Activated naive CD4-positive, alpha-beta T cell treated with anti-CD3 and anti-CD28 coated beads, Interleukin-2, amount 50 U/mL, for 72 hours (primary cell): ENCODE measurements around the gene DENND10. TPM values are rescaled to one million over a fixed set of nuclear protein-coding genes. Genes with fewer than 3 reads are reported as not detected.
"Not testable (repeated sequence)": the region's sequence is repeated elsewhere in the genome, so short reads cannot be mapped to it uniquely, and the experiment has no call there.

Experiments used
- ATAC-seq, 2 donors: fragments of 150-1000 bp; cut with Tn5 transposase; 2 replicates each; pipeline ENCODE4 v1.10.0; 2021; ENCODE audit warnings: mild to moderate bottlenecking in 2 of 2, moderate library complexity in 2 of 2
- DNase-seq, 2 donors: peaks; one replicate each; pipeline ENCODE4 v3.0.0; 2021 to 2022; ENCODE audit warnings: low spot score in 2 of 2
- H3K27ac Mint-ChIP-seq, 2 donors: one replicate each; pipeline ENCODE4 v1.8.0; 2022; ENCODE audit warnings: mild to moderate bottlenecking in 2 of 2, mixed read lengths in 2 of 2
- H3K36me3 Mint-ChIP-seq, 2 donors: one replicate each; pipeline ENCODE4 v1.8.0; 2022; ENCODE audit warnings: mixed read lengths in 2 of 2
- H3K9me3 Mint-ChIP-seq, 2 donors: one replicate each; pipeline ENCODE4 v1.8.0; 2022; ENCODE audit warnings: mixed read lengths in 2 of 2
- total RNA-seq, 2 donors: library from RNA; stranded (reverse); gene quantifications; one replicate each; pipeline ENCODE4 v1.2.3, GENCODE V29; 2022

DENND10 gene
- total RNA-seq, 2 donors from 2014 or later, result 10.3 to 23.0 TPM

DNA sequence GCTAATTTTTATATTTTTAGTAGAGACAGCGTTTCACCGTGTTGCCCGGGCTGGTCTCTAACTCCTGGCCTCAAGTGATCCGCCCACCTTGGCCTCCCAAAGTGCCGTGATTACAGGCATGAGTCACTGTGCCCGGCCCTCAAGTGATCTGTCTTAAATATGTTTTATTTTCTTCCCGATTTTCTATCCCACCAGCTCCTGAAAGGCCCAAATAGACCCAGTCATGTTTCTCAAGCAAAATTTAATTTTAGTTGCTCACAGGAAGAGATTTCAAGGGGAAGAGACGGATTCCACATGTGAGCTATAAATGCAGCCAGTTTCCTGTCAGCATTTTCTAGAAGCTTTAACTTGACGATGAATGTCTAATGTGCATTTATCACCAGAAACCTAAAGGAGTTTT lies 12.0 kb downstream of the DENND10 start:
- peaks cover 0 to 5% of the 10 kb centered on the region in 2 donors for H3K36me3 Mint-ChIP-seq
- H3K27ac Mint-ChIP-seq, result peak overlapping the region in 1 of 2 donors; percentile 72
- no peak for ATAC-seq
- no peaks in the 10 kb centered on the region for H3K9me3 Mint-ChIP-seq
- no peak for DNase-seq

DNA sequence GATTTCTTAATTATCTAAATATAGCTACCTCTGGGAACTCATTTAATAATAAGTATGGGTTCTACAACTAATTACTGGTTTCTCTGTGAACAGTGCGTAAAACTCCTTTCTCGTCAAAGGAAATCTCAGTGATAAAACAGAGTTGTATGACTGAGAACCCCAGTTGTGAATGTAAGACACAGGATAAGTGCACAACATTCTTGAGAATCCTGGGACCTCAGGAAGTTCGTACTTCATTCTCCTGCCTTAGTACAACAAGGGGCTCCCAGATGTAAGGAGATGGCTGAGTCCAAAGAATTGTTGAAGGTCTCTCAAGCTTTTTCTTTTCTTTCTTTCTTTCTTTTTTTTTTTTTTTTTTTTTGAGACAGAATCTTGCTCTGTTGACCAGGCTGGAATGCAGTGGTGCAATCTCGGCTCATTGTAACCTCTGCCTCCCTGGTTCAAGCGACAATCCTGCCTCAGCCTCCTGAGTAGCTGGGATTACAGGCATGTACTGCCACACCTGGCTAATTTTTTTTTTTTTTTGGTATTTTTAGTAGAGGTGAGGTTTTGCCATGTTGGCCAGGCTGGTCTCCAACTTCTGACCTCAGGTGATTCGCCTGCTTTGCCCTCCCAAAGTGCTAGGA lies 12.5 kb downstream of the DENND10 start:
- ATAC-seq (no peak), DNase-seq (no peak)
- Mint-ChIP-seq H3K27ac (no peak overlapping the region), H3K9me3 (no peaks in the 10 kb centered on the region), H3K36me3 (peaks cover 0 to 5% of the 10 kb centered on the region in 2 donors)

DNA sequence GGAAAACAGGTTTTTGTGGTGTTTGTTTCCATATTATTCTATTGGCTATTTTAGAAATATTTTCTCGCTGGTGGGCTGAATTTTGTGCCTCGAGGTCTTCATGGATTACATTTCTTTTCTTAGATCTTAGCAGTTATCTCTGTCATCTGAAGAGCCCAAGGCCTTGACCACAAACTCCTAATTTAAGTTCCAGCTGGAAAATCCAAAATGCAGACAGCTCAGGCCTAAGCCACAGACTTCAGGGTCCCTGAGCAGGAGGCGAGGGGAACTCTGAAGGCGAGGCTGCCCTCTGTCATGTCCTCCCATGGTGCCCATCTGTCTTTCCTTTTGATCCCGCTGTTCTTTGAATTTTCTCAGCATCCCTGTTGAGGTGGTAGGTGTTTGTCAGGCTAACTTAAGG lies 14.3 kb downstream of the DENND10 start:
- H3K27ac Mint-ChIP-seq, result no peak overlapping the region
- H3K9me3 Mint-ChIP-seq, result no peaks in the 10 kb centered on the region
- peaks cover 0 to 5% of the 10 kb centered on the region in 2 donors for H3K36me3 Mint-ChIP-seq
- DNase-seq, result no peak
- ATAC-seq, result no peak

DNA sequence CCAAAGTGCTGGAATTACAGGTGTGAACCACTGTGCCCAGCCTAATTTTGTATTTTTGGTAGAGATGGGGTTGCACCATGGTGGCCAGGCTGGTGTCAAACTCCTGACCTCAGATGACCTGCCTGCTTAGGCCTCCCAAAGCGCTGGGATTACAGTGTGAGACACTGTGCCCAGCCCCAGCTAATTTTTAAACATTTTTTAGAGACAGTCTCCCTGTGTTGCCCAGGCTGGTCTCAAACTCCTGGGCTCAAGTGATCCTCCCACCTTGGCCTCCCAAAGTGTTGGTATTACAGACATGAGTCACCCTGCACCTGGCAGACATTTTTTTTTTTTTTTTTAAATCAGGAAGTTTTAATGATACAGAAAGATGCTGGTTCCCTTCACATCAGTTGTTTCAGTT lies 15.5 kb downstream of the DENND10 start:
- DNase-seq (no peak), ATAC-seq (no peak)
- H3K27ac Mint-ChIP-seq, result no peak overlapping the region
- no peaks in the 10 kb centered on the region for H3K9me3 Mint-ChIP-seq
- no peaks in the 10 kb centered on the region for H3K36me3 Mint-ChIP-seq

DNA sequence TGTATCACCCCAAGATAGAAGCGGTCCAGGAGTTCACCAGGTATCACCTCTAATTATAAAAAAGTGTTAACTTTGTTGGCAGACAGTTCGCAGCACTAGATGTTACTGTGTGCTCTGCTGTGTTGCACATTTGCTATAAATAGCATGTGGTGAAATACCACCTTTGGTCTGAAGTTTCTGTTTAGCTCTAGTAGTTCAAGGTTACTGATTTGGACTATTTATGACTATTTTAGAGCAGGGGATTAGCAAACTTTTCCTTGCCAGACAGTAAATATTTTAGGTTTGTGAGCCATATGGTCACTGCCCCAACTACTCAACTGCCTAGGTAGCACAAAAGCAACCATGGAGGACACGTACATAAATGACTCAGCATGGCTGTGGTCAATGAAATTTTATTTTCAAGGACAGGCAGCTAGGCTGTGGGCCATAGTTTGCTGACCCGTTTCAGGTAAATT lies 16.5 kb downstream of the DENND10 start:
- DNase-seq, result no peak
- Mint-ChIP-seq H3K9me3 (no peaks in the 10 kb centered on the region), H3K36me3 (no peaks in the 10 kb centered on the region), H3K27ac (no peak overlapping the region)
- ATAC-seq, result peak; percentile 57 to 64

DNA sequence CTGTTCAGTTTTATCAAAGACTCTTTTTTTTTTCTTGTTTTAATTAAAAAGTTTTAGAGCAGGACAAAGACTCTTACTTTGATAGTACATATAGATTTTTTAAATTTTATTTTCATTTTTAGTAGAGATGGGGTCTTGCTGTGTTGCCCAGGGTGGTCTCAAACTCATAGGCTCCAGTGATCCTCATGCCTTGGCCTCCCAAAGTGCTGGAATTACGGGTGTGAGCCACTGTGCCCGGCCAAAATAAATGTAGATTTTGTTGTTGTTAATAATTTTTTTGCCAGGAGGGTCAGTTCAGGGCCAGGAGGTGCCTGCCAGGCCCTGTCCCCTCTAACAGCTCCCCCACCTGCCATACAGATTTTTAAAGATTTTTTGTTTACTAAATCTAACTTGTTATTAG lies 17.0 kb downstream of the DENND10 start:
- DNase-seq, result no peak
- Mint-ChIP-seq H3K36me3 (peaks cover 2 to 3% of the 10 kb centered on the region in 2 donors), H3K27ac (no peak overlapping the region), H3K9me3 (no peaks in the 10 kb centered on the region)
- no peak for ATAC-seq

DNA sequence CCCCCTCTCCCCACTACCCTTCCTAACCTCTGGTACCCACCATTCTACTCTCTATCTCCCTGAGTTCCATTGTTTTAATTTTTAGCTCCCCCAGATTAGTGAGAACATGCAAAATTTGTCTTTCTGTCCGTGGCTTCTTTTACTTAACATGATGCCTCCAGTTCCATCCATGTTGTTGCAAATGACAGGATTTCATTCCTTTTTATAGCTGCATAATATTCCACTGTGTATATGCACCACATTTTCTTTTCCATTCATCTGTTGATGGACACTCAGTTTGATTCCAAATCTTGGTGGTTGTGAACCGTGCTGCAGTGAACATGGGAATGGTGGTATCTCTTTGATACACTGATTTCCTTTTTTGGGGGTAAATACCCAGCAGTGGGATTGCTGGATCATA lies 22.0 kb downstream of the DENND10 start:
- peaks cover 0 to 3% of the 10 kb centered on the region in 2 donors for H3K9me3 Mint-ChIP-seq
- H3K27ac Mint-ChIP-seq, result peak overlapping the region in 1 of 2 donors; percentile 29
- no peak for DNase-seq
- H3K36me3 Mint-ChIP-seq, result peaks cover 21 to 31% of the 10 kb centered on the region in 2 donors
- ATAC-seq, result no peak

DNA sequence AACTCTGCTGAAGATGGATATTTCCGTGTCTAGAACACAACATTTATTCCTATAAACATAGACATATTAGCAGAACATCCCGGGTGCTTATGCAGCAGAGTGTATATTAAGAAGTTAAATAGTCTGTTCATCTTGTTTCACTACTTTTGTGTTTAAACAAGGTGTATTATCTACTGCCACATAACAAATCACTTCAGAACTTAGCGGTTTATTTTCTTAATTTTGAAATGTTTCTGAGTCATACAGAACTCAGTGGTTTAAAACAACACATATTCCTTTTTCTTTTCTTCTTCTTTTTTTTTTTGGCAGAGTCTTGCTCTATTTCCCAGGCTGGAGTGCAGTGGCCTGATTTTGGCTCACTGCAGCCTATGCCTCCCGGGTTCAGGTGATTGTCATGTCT lies 25.8 kb downstream of the DENND10 start:
- Mint-ChIP-seq H3K27ac (peak overlapping the region; percentile 72 to 94), H3K9me3 (peaks cover 3 to 4% of the 10 kb centered on the region in 2 donors), H3K36me3 (peaks cover 45 to 60% of the 10 kb centered on the region in 2 donors)
- DNase-seq (no peak), ATAC-seq (no peak)

DNA sequence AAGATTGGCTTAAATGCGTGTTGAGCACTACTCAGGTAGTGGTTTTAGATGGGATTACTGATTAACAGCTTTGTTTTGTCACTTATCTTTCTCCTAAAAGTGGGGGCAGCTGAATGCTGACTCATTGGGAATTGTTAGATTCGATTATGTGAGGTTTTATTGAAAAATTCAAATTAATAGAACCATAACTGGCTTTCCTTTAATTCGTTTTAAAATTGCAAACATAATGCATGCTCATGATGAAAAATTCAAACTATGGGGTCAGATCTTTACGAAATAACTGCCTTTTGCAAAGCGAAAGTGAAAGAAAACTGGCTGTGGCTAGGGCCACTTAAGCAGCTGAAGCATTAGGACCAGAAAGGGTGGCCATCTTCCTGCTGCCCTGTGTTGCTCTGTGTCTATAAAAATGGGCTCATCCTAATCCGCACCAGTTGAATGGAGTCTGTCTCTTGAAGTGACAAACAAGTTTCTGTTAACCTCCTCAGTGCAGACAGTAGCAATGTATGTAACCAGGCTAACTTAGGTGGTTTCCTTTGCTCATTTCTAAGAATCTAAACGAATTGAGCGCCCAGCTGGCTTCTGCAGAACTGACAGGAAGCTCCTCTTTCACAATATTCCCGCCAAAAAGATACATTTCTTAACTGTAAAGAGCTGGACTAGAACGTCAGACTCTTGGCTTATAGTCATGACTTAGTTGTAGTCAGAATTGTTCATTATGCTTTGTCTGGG lies 27.8 kb downstream of the DENND10 start:
- ATAC-seq (peak; percentile 81 to 89), DNase-seq (peak in 1 of 2 donors; percentile 45)
- peaks cover 3 to 4% of the 10 kb centered on the region in 2 donors for H3K9me3 Mint-ChIP-seq
- peaks cover 36 to 57% of the 10 kb centered on the region in 2 donors for H3K36me3 Mint-ChIP-seq
- H3K27ac Mint-ChIP-seq, result peak overlapping the region; percentile 94 to 99

DNA sequence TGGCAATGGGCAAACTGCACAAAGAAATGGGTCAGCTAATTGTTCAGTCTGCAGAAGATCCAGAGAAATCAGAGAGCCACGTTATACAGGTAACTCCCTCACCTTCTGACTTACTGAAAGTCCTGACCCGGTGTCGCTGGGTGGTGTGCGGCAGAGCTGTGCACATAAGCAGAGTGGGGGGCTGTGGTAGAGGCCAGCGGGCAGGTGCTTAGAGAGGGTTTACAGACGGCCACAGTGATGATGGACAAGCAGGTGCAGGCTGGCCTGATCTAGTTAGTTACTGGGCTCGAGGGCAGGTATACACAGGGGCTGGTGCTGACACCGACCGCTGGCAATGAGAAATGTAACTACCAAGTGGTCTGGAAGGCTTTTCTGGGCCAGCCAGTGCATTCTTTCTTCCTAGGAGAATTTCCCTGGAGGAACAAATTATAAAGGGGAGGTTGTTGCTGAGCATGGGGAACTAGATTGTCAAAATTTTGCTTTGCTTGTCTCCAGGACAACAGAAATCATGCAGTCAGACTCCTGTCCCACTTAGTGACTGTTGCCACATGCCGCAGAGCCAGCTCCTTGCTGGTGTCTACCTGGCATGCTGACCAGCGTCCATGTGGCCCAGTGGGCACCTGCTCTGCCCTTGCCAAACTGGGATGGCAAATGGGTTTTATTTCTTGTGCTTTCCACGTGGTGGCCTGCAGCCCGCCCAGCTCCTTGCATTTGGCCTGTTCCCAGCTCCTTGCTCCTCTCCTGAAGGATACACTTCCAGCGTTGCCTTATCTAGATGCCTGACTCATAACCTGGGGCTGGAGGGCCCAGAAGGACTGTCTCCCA lies 28.8 kb downstream of the DENND10 start:
- ATAC-seq (no peak), DNase-seq (no peak)
- Mint-ChIP-seq H3K9me3 (peaks cover 3 to 4% of the 10 kb centered on the region in 2 donors), H3K36me3 (peaks cover 36 to 57% of the 10 kb centered on the region in 2 donors), H3K27ac (peak overlapping the region; percentile 94 to 99)

DNA sequence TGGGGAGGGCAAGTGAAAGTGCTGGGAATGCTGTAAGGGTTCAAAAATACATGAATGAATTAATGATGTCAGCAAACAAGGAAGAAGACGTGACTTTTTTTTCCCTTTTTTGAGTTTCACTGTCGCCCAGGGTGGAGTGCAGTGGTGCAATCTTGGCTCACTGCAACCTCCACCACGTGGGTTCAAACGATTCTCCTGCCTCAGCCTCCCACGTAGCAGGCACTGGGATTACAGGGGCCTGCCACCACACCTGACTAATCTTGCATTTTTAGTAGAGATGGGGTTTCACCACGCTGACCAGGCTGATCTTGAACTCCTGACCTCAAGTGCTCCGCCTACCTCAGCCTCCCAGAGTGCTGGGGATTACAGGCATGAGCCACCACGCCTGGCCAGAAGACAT lies 30.0 kb downstream of the DENND10 start:
- Mint-ChIP-seq H3K36me3 (peaks cover 36 to 54% of the 10 kb centered on the region in 2 donors), H3K9me3 (peaks cover 3 to 4% of the 10 kb centered on the region in 2 donors), H3K27ac (peak overlapping the region; percentile 93 to 94)
- DNase-seq (peak in 1 of 2 donors; percentile 72), ATAC-seq (peak; percentile 5 to 68)

DNA sequence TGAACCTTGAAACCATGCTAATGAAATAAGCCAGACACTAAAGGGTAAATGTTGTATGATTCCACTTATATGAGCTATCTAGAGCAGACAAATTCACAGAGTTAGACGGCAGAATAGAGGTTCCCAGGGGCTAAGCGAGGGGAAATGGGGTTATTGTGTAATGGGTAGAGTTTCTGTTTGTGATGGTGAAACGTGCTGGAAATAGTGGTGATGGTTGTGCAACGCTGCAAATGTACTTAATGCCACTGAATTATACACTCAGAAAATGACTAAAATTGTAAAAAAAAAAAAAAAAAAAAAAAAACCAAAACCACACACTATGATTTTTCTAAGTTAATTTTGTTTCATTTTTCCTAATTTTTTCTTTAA lies 31.6 kb downstream of the DENND10 start:
- Mint-ChIP-seq H3K36me3 (peaks cover 28 to 40% of the 10 kb centered on the region in 2 donors), H3K9me3 (peaks cover 3 to 4% of the 10 kb centered on the region in 2 donors), H3K27ac (peak overlapping the region; percentile 29 to 32)
- no peak for DNase-seq
- ATAC-seq, result peak in 1 of 2 donors; percentile 10

DNA sequence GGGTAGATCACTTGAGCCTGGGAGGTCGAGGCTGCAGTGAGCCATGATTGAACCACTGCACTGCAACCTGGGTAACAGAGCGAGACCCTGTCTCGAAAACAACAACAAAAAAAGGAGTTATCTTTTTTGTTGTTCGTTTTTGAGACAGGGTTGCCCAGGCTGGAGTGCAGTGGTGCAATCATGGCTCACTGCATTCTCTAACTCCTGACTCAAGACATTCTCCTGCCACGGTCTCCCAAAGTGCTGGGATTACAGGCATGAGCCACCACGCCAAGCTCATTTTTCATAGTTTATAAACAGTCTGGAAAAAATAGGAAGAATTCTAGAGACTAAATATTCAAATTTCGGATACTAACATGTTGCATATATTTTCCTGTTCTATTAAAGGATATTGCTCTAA lies 32.2 kb downstream of the DENND10 start:
- no peak for ATAC-seq
- no peak for DNase-seq
- Mint-ChIP-seq H3K36me3 (peaks cover 22 to 34% of the 10 kb centered on the region in 2 donors), H3K27ac (no peak overlapping the region), H3K9me3 (peaks cover 0 to 4% of the 10 kb centered on the region in 2 donors)

DNA sequence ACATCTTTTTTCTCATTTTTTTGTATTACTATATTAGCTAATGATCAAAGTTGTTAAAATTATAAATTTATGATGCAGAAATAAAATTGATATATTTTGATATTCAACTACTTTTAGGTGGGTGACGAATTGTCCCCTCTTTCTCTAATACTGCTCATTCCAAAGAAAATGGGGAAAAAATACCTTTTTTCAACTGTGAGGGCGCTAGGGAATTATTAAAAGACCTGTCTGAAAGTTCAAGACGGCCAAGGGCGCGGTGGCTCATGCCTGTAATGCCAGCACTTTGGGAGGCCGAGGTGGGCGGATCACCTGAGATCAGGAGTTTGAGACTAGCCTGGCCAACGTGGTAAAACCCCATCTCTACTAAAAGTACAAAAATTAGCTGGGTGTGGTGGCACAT lies 34.0 kb downstream of the DENND10 start:
- Mint-ChIP-seq H3K36me3 (peaks cover 11 to 20% of the 10 kb centered on the region in 2 donors), H3K27ac (peak overlapping the region in 1 of 2 donors; percentile 24)
- not testable (repeated sequence) for DNase-seq, ATAC-seq, H3K9me3 Mint-ChIP-seq

DNA sequence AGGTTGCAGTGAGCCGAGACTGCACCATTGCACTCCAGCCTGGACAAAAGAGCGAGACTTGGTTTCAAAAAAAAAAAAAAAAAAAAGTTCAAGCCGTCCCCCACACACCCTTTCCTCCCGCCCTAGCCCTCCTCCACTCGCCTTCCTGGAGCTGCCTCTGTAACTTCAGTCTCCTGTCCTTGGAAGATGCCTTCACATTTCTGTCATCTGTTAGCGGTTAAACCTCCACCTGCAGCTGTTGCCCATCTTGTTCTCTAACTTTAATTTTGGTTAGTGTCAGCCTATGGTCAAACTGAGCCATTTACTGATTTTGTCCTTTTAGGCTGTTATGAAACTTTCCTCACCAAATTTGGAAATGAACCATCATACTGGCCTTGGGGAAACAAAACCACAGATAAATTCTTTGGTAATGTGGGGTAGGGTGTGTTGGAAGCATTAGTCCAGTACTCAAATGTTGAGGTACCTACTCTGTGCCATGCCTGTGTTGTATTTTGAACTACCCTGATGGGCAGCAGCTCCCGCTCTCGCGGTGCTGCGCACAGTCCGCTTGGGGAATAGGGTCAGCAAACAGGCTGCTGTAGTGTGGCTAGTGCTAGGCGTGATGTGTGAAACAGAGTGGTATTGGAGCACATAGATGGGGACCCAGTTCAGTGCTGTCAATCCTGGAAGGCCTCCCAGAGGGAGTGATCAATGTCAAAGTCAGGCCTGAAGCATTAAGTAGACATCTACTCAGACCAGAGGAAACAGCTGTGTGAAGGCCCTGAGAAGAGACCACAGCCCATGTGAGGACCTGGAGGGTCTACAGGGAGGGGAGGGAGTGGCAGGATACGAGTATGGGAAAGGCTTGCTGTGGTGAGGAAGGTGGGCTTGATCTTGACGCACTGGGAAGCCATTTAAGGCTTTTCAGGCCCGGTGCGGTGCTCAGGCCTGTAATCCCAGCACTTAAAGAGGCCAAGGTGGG lies 34.7 kb downstream of the DENND10 start:
- Mint-ChIP-seq H3K9me3 (peaks cover 0 to 3% of the 10 kb centered on the region in 2 donors), H3K27ac (peak overlapping the region; percentile 18 to 24), H3K36me3 (peaks cover 5 to 13% of the 10 kb centered on the region in 2 donors)
- DNase-seq (no peak), ATAC-seq (no peak)
